H1 (cell line): ENCODE results near the gene VIPR1. TPM values are rescaled to one million over a fixed set of nuclear protein-coding genes. Genes with fewer than 3 reads are reported as not detected.

Experiments used
- CEBPB ChIP-seq: IDR thresholded peaks from 2 replicates; pipeline ENCODE4 v1.6.1; 2012; ENCODE audit warnings: low read depth, low read length
- MAFK ChIP-seq: IDR thresholded peaks from 2 replicates; pipeline ENCODE4 v1.6.1; 2012; ENCODE audit warnings: low read depth, mild to moderate bottlenecking, improper control_type of control experiment, low read length
- POU5F1 ChIP-seq: IDR thresholded peaks from 2 replicates; pipeline ENCODE4 v1.6.1; 2011; ENCODE audit warnings: low read depth, mild to moderate bottlenecking, low read length, moderate library complexity
- polyA plus RNA-seq, 7 experiments: library from polyadenylated mRNA; depleted of rRNA in 3 of 7; stranded (reverse) in 5 of 7; unstranded in 2 of 7; fragments of >200 nt in 5 of 7; fragments of 200-250 nt in 2 of 7; gene quantifications; 1 replicate in 5 of 7; 2 replicates in 1 of 7; 4 replicates in 1 of 7; pipeline versions ENCODE4 v1.2.1 to v1.2.3, GENCODE V29; 2011 to 2013; ENCODE audit warnings: missing spikeins in 2 of 7, mixed read lengths in 2 of 7
- total RNA-seq: library from RNA; stranded (reverse); fragmentation: NEBNext Ultra II Directional; extraction: Animal tissue kit (Norgen Biotek cat#: 25700); gene quantifications from 2 replicates; pipeline ENCODE4 v1.2.1, GENCODE V29; 2021

Gene VIPR1
- total and polyA plus RNA-seq, 2 of the 8 experiments (the other 6 are each of a cell fraction or from before 2014, with no cell fraction given): 7.8 to 10.1 TPM

GRCh38 chr3:42511201-42511600 is 8.8 kb downstream of the VIPR1 start (continued):
- TF ChIP-seq POU5F1: no peak
- TF ChIP-seq MAFK: no peak
- no peak for TF ChIP-seq CEBPB
- TF ChIP-seq, all 59 proteins: peak for 0
